ENCODE data around the gene PTPRT. TPM values are rescaled to one million over a fixed set of nuclear protein-coding genes. Genes with fewer than 3 reads are reported as not detected.

The PTPRT gene
- total and polyA plus RNA-seq, 12 donors, result 0.05 to 0.34 (median 0.16) TPM; not detected in 1

DNA sequence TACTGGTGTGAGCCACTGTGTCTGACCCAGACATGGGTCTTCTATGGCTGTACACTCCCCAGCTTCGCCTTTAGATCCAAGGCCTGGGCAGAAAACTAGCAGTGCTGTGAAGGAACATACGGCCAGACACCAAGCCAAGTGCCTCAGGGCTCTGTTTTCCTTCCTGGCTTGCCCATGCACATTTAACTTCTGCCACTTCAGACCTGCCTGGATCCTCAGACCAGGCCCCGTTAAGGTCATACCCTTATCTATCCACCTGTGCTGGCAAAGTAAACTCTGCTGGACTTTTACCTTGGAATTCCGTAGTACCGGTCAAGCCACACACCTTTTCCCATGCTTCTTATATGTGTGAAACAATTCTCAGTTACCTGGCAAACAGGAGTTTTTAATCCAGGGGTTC is 644.8 kb downstream of the PTPRT start:
- DNase-seq, result no peak
- no peaks in the 10 kb centered on the region for H3K9me3 ChIP-seq (replicated peaks in 1 of 3)
- no peak overlapping the region for H3K4me3 ChIP-seq
- H3K27ac ChIP-seq, result no peak overlapping the region
- intact Hi-C loops (cut with DNase I), result no loop called here
- no peak for TF ChIP-seq POLR2A (IDR thresholded peaks at IDR 0.05)
- TF ChIP-seq, protein P1, sequence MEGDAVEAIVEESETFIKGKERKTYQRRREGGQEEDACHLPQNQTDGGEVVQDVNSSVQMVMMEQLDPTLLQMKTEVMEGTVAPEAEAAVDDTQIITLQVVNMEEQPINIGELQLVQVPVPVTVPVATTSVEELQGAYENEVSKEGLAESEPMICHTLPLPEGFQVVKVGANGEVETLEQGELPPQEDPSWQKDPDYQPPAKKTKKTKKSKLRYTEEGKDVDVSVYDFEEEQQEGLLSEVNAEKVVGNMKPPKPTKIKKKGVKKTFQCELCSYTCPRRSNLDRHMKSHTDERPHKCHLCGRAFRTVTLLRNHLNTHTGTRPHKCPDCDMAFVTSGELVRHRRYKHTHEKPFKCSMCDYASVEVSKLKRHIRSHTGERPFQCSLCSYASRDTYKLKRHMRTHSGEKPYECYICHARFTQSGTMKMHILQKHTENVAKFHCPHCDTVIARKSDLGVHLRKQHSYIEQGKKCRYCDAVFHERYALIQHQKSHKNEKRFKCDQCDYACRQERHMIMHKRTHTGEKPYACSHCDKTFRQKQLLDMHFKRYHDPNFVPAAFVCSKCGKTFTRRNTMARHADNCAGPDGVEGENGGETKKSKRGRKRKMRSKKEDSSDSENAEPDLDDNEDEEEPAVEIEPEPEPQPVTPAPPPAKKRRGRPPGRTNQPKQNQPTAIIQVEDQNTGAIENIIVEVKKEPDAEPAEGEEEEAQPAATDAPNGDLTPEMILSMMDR (IDR thresholded peaks at IDR 0.05), result no peak
- H3K36me3 ChIP-seq (replicated peaks in 1 of 2), result no peaks in the 10 kb centered on the region
- H3K4me1 ChIP-seq (replicated peaks in 1 of 2), result no peaks in the 10 kb centered on the region
- H3K27me3 ChIP-seq, result no peaks in the 10 kb centered on the region
- 80 to 94% (median 87%) methylated on average over 5 of the region's 5 CpGs for WGBS, 4 donors

DNA sequence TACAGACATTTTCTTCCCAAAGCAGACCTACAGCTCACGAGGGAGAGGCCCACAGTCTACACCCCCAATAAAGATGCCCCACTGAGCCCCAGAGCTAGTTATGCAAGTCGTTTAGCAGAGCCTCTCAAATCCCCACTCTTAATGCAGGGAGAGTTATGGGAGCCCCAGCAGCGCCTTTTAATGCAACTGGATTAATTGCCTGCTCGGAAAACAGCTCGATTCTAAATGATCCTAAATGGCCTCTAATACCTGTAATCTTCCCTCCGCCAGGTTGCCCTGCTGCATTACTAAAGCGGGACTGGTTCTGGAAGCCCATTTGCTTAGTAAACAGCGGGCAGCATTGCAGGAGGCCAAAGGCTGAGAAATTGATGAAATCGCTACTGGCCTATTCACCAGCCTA is 656.9 kb downstream of the PTPRT start:
- H3K27ac ChIP-seq, result no peak overlapping the region
- 64 to 82% (median 76%) methylated on average over 9 of the region's 9 CpGs for WGBS, 4 donors
- peaks cover 0 to 7% of the 10 kb centered on the region in 2 donors for H3K4me1 ChIP-seq (replicated peaks in 1 of 2)
- no peaks in the 10 kb centered on the region for H3K36me3 ChIP-seq (replicated peaks in 1 of 2)
- intact Hi-C loops (cut with DNase I), result loop anchor here in 1 of 2 donors (5.0 to 10.0 kb wide), 4 partner anchors 341 to 798 kb away; partner anchors contain the start of gene PTPRT
- no peak for DNase-seq
- TF ChIP-seq, protein P1 (IDR thresholded peaks at IDR 0.05), result no peak
- TF ChIP-seq POLR2A (IDR thresholded peaks at IDR 0.05), result no peak
- H3K27me3 ChIP-seq, result no peaks in the 10 kb centered on the region
- H3K9me3 ChIP-seq (replicated peaks in 1 of 3), result no peaks in the 10 kb centered on the region
- no peak overlapping the region for H3K4me3 ChIP-seq

DNA sequence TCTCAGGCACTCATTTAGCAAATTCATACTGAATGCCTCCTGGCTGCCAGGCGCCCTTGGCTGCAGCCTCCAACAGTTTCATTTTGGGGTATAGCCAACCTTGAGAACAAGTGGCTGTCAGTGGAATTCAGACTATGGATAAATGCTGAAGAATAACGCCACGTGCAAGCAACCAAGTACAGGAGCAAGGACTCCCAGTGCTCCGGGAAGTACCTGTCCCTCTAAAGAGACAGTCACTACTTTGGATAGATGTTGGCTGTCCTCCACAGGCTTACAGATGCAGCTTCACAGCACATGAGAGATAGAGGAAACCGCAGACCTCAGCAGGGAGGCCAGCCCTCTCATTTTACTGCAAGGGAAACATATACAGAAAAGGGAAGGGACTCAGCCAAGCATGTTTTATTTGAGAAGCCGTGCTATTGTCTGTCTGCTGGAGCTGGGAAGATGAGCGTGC is 658.2 kb downstream of the PTPRT start:
- intact Hi-C loops (cut with DNase I), result loop anchor here in 1 of 2 donors (5.0 to 10.0 kb wide), 4 partner anchors 339 to 797 kb away; partner anchors contain the start of gene PTPRT
- Histone ChIP-seq H3K27me3 (no peaks in the 10 kb centered on the region), H3K4me3 (no peak overlapping the region), H3K9me3 (replicated peaks in 1 of 3) (no peaks in the 10 kb centered on the region), H3K4me1 (replicated peaks in 1 of 2) (peaks cover 0 to 7% of the 10 kb centered on the region in 2 donors), H3K36me3 (replicated peaks in 1 of 2) (no peaks in the 10 kb centered on the region), H3K27ac (no peak overlapping the region)
- TF ChIP-seq, protein P1 (IDR thresholded peaks at IDR 0.05), result no peak
- TF ChIP-seq POLR2A (IDR thresholded peaks at IDR 0.05), result no peak
- DNase-seq, result peak in 2 of 7 donors; percentile 17 to 18
- 51 to 79% (median 65%) methylated on average over 6 to 7 of the region's 7 CpGs for WGBS, 4 donors

DNA sequence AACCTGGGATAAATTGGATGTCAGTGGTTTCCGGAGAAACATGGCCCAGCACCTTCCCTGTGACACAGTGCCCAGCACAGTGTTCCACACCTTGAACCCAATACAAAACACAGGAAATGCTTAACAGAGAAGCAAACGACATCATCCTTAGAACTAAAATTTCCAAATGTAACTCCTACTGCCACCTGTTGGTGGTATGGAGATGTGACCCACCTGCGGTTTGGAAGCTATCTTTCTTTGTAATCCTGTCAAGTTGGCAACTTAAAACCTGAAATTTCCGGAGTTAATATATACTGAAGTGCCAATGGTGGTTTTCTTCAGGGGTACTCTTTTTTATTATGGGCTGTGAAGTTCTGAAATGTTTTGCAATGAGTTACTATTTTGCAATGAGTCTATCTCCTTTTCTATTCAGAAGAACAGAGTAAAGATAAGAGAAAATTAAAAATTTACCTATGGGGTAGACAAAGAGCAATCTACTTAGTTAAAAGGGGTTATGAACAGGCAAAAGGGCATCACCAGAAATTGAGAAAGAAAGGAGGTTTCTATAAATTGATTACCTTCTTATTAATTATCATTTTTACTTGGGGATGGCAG is 658.8 kb downstream of the PTPRT start:
- TF ChIP-seq, protein P1 (IDR thresholded peaks at IDR 0.05), result peak; percentile 55 to 81 (median 68)
- TF ChIP-seq POLR2A (IDR thresholded peaks at IDR 0.05), result no peak
- WGBS, 4 donors, result 13 to 18% (median 15%) methylated on average over 4 of the region's 4 CpGs
- intact Hi-C loops (cut with DNase I), result loop anchor here in 1 of 2 donors (5.0 to 10.0 kb wide), 4 partner anchors 339 to 796 kb away; partner anchors contain the start of gene PTPRT
- H3K9me3 ChIP-seq (replicated peaks in 1 of 3), result no peaks in the 10 kb centered on the region
- DNase-seq, result peak in 4 of 7 donors; percentile 22 to 56 (median 25)
- no peak overlapping the region for H3K27ac ChIP-seq
- H3K4me1 ChIP-seq (replicated peaks in 1 of 2), result peaks cover 0 to 7% of the 10 kb centered on the region in 2 donors
- H3K36me3 ChIP-seq (replicated peaks in 1 of 2), result no peaks in the 10 kb centered on the region
- H3K4me3 ChIP-seq, result no peak overlapping the region
- H3K27me3 ChIP-seq, result no peaks in the 10 kb centered on the region
